ENCODE data around the gene ALDH5A1.
A peak's percentile ranks its signal among the peaks of the same experiment; 100 is the strongest.

ALDH5A1 gene

DNA sequence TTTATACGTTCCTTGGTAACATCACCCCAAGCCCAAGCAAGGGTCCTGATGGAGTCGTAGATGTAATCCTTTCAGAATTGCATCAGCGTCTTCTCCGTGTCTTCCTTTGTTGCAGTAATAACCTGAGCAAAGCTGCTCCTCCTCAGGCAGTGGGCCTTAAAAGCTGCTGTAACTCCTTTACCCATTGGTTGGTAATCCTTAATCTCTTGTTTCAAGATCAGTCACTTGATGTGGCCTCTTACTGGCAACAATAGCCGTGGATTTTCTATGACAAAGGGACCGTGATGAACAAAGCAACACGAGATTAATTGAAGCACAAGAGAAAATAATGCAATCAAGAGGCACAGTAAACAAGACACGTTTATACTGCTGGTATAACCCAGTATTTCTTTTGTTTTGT is 44.6 kb downstream of the ALDH5A1 start:
- H3K9me3 ChIP-seq (replicated peaks in 1 of 2; ENCODE audit: control insufficient read depth in 2 of 2, insufficient read depth in 1 of 2, low read depth in 1 of 2, low read length in 2 of 2) = no peaks in the 10 kb centered on the region
- no peak overlapping the region for H4K8ac ChIP-seq (ENCODE audit: low read depth, low read length)
- H3K36me3 ChIP-seq (replicated peaks in 1 of 2; ENCODE audit: control insufficient read depth in 2 of 2, insufficient read depth in 2 of 2, low read length in 2 of 2) = peaks cover 0 to 8% of the 10 kb centered on the region in 2 donors
- no peaks in the 10 kb centered on the region for H3K27me3 ChIP-seq (ENCODE audit: control insufficient read depth in 3 of 3, insufficient read depth in 3 of 3, low read depth in 1 of 3, low read length in 3 of 3)
- H3K9ac ChIP-seq (ENCODE audit: low read depth, low read length, poor library complexity) = no peak overlapping the region
- no peaks in the 10 kb centered on the region for H3K79me1 ChIP-seq (ENCODE audit: low read depth, low read length)
- no peak overlapping the region for H3K14ac ChIP-seq (ENCODE audit: low read length)
- no peak overlapping the region for H3K4me3 ChIP-seq (ENCODE audit: low read length in 2 of 2)
- no peak overlapping the region for H3K27ac ChIP-seq (replicated peaks; ENCODE audit: low read length)
- H4K91ac ChIP-seq (ENCODE audit: low read depth, low read length, poor library complexity) = no peak overlapping the region
- H3K4me2 ChIP-seq (ENCODE audit: insufficient read depth, low read length, poor library complexity, severe bottlenecking) = no peak overlapping the region
- no peak overlapping the region for H2BK15ac ChIP-seq (ENCODE audit: low read length)
- H3K4ac ChIP-seq (ENCODE audit: low read length) = no peak overlapping the region
- no peak overlapping the region for H3K23ac ChIP-seq (ENCODE audit: low read depth, low read length, poor library complexity)
- no peak overlapping the region for H2BK5ac ChIP-seq (ENCODE audit: low read length)
- peaks cover 0 to 4% of the 10 kb centered on the region in 2 donors for H3K4me1 ChIP-seq (ENCODE audit: control insufficient read depth in 2 of 2, insufficient read depth in 1 of 2, low read depth in 1 of 2, low read length in 2 of 2)
- WGBS, 2 donors (ENCODE audit: extremely low coverage in 2 of 2, insufficient read length in 2 of 2, insufficient replicate concordance in 1 of 2) = no CpG with 5 or more reads among the region's 8 CpGs
- no peak overlapping the region for H2AK5ac ChIP-seq (ENCODE audit: low read depth, low read length)
- H3K18ac ChIP-seq (ENCODE audit: low read length) = no peak overlapping the region
- DNase-seq (ENCODE audit: low spot score) = no peak
- no peak overlapping the region for H2AFZ ChIP-seq (ENCODE audit: low read length)
- H2BK120ac ChIP-seq (ENCODE audit: low read depth, low read length) = no peak overlapping the region
- H2BK12ac ChIP-seq (ENCODE audit: low read length) = no peak overlapping the region

DNA sequence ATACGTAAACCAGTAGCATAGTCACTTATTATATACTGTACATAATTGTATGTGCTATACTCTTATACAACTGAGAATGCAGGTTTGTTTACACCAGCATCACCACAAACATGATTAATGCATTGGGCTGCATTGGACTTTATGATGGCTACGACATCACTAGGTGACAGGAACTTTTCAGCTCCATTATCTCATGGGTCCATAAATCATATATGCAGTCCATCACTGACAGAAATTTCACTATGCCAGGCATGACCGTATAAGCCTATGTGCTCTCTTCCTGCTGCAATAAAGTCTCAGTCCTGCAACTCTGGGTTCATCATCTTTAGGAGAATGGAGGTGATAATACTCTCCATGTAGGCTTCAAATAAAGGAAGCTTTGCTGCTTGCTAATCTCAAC is 45.4 kb downstream of the ALDH5A1 start:
- H2BK120ac ChIP-seq (ENCODE audit: low read depth, low read length) = no peak overlapping the region

DNA sequence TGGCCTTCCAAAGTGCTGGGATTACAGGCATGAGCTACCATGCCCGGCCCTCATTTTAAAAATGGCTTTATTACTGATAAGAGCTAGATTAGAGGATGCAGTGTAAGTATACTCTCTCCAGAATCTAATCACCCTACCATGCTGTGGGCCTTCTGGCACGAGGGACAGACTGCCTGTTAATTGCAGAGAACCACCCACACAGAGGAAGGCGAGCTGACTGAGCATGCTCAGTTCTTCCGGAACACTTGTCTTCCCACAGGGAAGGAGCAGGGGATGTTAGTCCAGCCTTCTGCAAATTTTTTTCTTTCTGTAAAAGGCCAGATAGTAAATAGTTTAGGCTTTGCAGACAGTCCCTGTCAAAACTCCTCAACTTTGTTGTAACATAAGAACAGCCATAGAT is 48.9 kb downstream of the ALDH5A1 start:
- H2BK15ac ChIP-seq (ENCODE audit: low read length) = no peak overlapping the region
- no peak overlapping the region for H3K4ac ChIP-seq (ENCODE audit: low read length)
- no peak overlapping the region for H3K14ac ChIP-seq (ENCODE audit: low read length)
- H4K8ac ChIP-seq (ENCODE audit: low read depth, low read length) = no peak overlapping the region
- no peak overlapping the region for H3K4me3 ChIP-seq (ENCODE audit: low read length in 2 of 2)
- H3K27me3 ChIP-seq (ENCODE audit: control insufficient read depth in 3 of 3, insufficient read depth in 3 of 3, low read depth in 1 of 3, low read length in 3 of 3) = no peaks in the 10 kb centered on the region
- DNase-seq (ENCODE audit: low spot score) = no peak
- no peak overlapping the region for H2AK5ac ChIP-seq (ENCODE audit: low read depth, low read length)
- no peak overlapping the region for H4K91ac ChIP-seq (ENCODE audit: low read depth, low read length, poor library complexity)
- no peak overlapping the region for H2BK5ac ChIP-seq (ENCODE audit: low read length)
- H2BK120ac ChIP-seq (ENCODE audit: low read depth, low read length) = no peak overlapping the region
- H2AFZ ChIP-seq (ENCODE audit: low read length) = peak overlapping the region; percentile 19
- no peak overlapping the region for H3K4me2 ChIP-seq (ENCODE audit: insufficient read depth, low read length, poor library complexity, severe bottlenecking)
- H2BK12ac ChIP-seq (ENCODE audit: low read length) = no peak overlapping the region
- H3K18ac ChIP-seq (ENCODE audit: low read length) = no peak overlapping the region
- peak overlapping the region; percentile 10 for H3K9ac ChIP-seq (ENCODE audit: low read depth, low read length, poor library complexity)
- H3K23ac ChIP-seq (ENCODE audit: low read depth, low read length, poor library complexity) = no peak overlapping the region
- no CpG with 5 or more reads among the region's 4 CpGs for WGBS, 2 donors (ENCODE audit: extremely low coverage in 2 of 2, insufficient read length in 2 of 2, insufficient replicate concordance in 1 of 2)
- H3K9me3 ChIP-seq (replicated peaks in 1 of 2; ENCODE audit: control insufficient read depth in 2 of 2, insufficient read depth in 1 of 2, low read depth in 1 of 2, low read length in 2 of 2) = no peaks in the 10 kb centered on the region
- H3K4me1 ChIP-seq (ENCODE audit: control insufficient read depth in 2 of 2, insufficient read depth in 1 of 2, low read depth in 1 of 2, low read length in 2 of 2) = peaks cover 2 to 6% of the 10 kb centered on the region in 2 donors
- no peaks in the 10 kb centered on the region for H3K79me1 ChIP-seq (ENCODE audit: low read depth, low read length)
- no peak overlapping the region for H3K27ac ChIP-seq (replicated peaks; ENCODE audit: low read length)
- H3K36me3 ChIP-seq (replicated peaks in 1 of 2; ENCODE audit: control insufficient read depth in 2 of 2, insufficient read depth in 2 of 2, low read length in 2 of 2) = no peaks in the 10 kb centered on the region

More for the DNA sequence above, 45.4 kb downstream of the ALDH5A1 start:
- Histone ChIP-seq H4K91ac (ENCODE audit: low read depth, low read length, poor library complexity) (no peak overlapping the region), H3K18ac (ENCODE audit: low read length) (no peak overlapping the region), H3K14ac (ENCODE audit: low read length) (no peak overlapping the region), H3K27ac (replicated peaks; ENCODE audit: low read length) (no peak overlapping the region), H3K23ac (ENCODE audit: low read depth, low read length, poor library complexity) (no peak overlapping the region), H3K36me3 (replicated peaks in 1 of 2; ENCODE audit: control insufficient read depth in 2 of 2, insufficient read depth in 2 of 2, low read length in 2 of 2) (peaks cover 0 to under 1% of the 10 kb centered on the region in 2 donors), H3K9me3 (replicated peaks in 1 of 2; ENCODE audit: control insufficient read depth in 2 of 2, insufficient read depth in 1 of 2, low read depth in 1 of 2, low read length in 2 of 2) (no peaks in the 10 kb centered on the region), H2BK5ac (ENCODE audit: low read length) (no peak overlapping the region), H3K4me2 (ENCODE audit: insufficient read depth, low read length, poor library complexity, severe bottlenecking) (no peak overlapping the region), H3K4ac (ENCODE audit: low read length) (no peak overlapping the region), H2AFZ (ENCODE audit: low read length) (no peak overlapping the region), H2BK12ac (ENCODE audit: low read length) (no peak overlapping the region), H2AK5ac (ENCODE audit: low read depth, low read length) (no peak overlapping the region), H2BK15ac (ENCODE audit: low read length) (no peak overlapping the region), H3K4me1 (ENCODE audit: control insufficient read depth in 2 of 2, insufficient read depth in 1 of 2, low read depth in 1 of 2, low read length in 2 of 2) (peaks cover 0 to 4% of the 10 kb centered on the region in 2 donors), H3K27me3 (ENCODE audit: control insufficient read depth in 3 of 3, insufficient read depth in 3 of 3, low read depth in 1 of 3, low read length in 3 of 3) (no peaks in the 10 kb centered on the region), H3K79me1 (ENCODE audit: low read depth, low read length) (no peaks in the 10 kb centered on the region), H4K8ac (ENCODE audit: low read depth, low read length) (no peak overlapping the region), H3K9ac (ENCODE audit: low read depth, low read length, poor library complexity) (no peak overlapping the region), H3K4me3 (ENCODE audit: low read length in 2 of 2) (no peak overlapping the region)
- no CpG with 5 or more reads among the region's 3 CpGs for WGBS, 2 donors (ENCODE audit: extremely low coverage in 2 of 2, insufficient read length in 2 of 2, insufficient replicate concordance in 1 of 2)
- no peak for DNase-seq (ENCODE audit: low spot score)

DNA sequence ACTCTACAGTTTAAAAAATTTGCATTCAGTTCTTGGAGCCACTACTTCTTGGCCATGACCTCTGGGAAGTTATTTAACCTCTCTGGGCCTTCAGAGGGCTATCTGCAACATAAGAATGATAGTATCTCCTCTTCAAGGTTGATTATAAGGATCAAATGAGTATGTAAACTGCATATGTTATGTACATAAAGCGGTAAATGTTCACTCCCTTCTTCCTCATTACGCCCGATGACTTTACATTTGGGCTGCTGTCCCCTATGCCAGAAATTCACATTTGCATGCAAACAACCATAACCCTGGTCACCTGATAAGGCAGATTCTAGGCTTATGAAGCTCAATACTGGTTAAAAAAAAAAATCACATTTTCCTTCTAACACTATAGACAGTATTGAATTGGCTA is 50.4 kb downstream of the ALDH5A1 start:
- no peak overlapping the region for H2AFZ ChIP-seq (ENCODE audit: low read length)
- no peak overlapping the region for H3K18ac ChIP-seq (ENCODE audit: low read length)
- H3K9ac ChIP-seq (ENCODE audit: low read depth, low read length, poor library complexity) = no peak overlapping the region
- no peak overlapping the region for H3K4ac ChIP-seq (ENCODE audit: low read length)
- H2AK5ac ChIP-seq (ENCODE audit: low read depth, low read length) = no peak overlapping the region
- no peaks in the 10 kb centered on the region for H3K79me1 ChIP-seq (ENCODE audit: low read depth, low read length)
- no peaks in the 10 kb centered on the region for H3K36me3 ChIP-seq (replicated peaks in 1 of 2; ENCODE audit: control insufficient read depth in 2 of 2, insufficient read depth in 2 of 2, low read length in 2 of 2)
- no peak overlapping the region for H4K91ac ChIP-seq (ENCODE audit: low read depth, low read length, poor library complexity)
- no peaks in the 10 kb centered on the region for H3K27me3 ChIP-seq (ENCODE audit: control insufficient read depth in 3 of 3, insufficient read depth in 3 of 3, low read depth in 1 of 3, low read length in 3 of 3)
- no peak overlapping the region for H2BK120ac ChIP-seq (ENCODE audit: low read depth, low read length)
- no peak overlapping the region for H3K23ac ChIP-seq (ENCODE audit: low read depth, low read length, poor library complexity)
- no peak overlapping the region for H3K4me2 ChIP-seq (ENCODE audit: insufficient read depth, low read length, poor library complexity, severe bottlenecking)
- H3K4me1 ChIP-seq (ENCODE audit: control insufficient read depth in 2 of 2, insufficient read depth in 1 of 2, low read depth in 1 of 2, low read length in 2 of 2) = peaks cover 2% of the 10 kb centered on the region in 2 donors
- no peak overlapping the region for H2BK12ac ChIP-seq (ENCODE audit: low read length)
- no peak overlapping the region for H3K14ac ChIP-seq (ENCODE audit: low read length)
- H4K8ac ChIP-seq (ENCODE audit: low read depth, low read length) = no peak overlapping the region
- H2BK5ac ChIP-seq (ENCODE audit: low read length) = no peak overlapping the region
- no peaks in the 10 kb centered on the region for H3K9me3 ChIP-seq (replicated peaks in 1 of 2; ENCODE audit: control insufficient read depth in 2 of 2, insufficient read depth in 1 of 2, low read depth in 1 of 2, low read length in 2 of 2)
- no peak overlapping the region for H3K27ac ChIP-seq (replicated peaks; ENCODE audit: low read length)
- no peak for DNase-seq (ENCODE audit: low spot score)
- WGBS, 2 donors (ENCODE audit: extremely low coverage in 2 of 2, insufficient read length in 2 of 2, insufficient replicate concordance in 1 of 2) = no CpG with 5 or more reads among the region's 3 CpGs
- no peak overlapping the region for H3K4me3 ChIP-seq (ENCODE audit: low read length in 2 of 2)
- H2BK15ac ChIP-seq (ENCODE audit: low read length) = no peak overlapping the region

Data from neuronal stem cell (in vitro differentiated cells).